Activated CD8-positive, alpha-beta T cell treated with anti-CD3 and anti-CD28 coated beads, Interleukin-2, amount 10 ng/mL, durations not matched to agents 7 days and 5 days (primary cell): Measurements from ENCODE around the gene KCNAB1. TPM values are rescaled to one million over a fixed set of nuclear protein-coding genes. Genes with fewer than 3 reads are reported as not detected.

Experiments
- ATAC-seq: fragments of 150-1000 bp; cut with Tn5 transposase; one replicate; pipeline ENCODE4 v1.10.0; 2021; ENCODE audit warnings: moderate library complexity
- CTCF ChIA-PET: fragments of 350-600 bp; sonication (Branson Sonifier 250); formaldehyde crosslinking; loops from one replicate; lab custom pipeline; 2021; ENCODE audit warnings: antibody characterized with exemption; lab: Charles Lee
- POLR2A ChIA-PET: fragments of 350-600 bp; sonication (Branson Sonifier 250); formaldehyde crosslinking; loops from one replicate; lab custom pipeline; 2021; ENCODE audit warnings: antibody characterized with exemption; lab: Charles Lee
- DNase-seq: peaks from one replicate; pipeline ENCODE4 v3.0.0-alpha.2; 2020
- H3K27ac Mint-ChIP-seq: one replicate; pipeline ENCODE4 v1.8.0; 2021; ENCODE audit warnings: mild to moderate bottlenecking, mixed read lengths
- H3K27me3 Mint-ChIP-seq: one replicate; pipeline ENCODE4 v1.8.0; 2021; ENCODE audit warnings: low read depth, mixed read lengths
- H3K36me3 Mint-ChIP-seq: one replicate; pipeline ENCODE4 v1.8.0; 2021; ENCODE audit warnings: low read depth, mixed read lengths
- H3K4me1 Mint-ChIP-seq: one replicate; pipeline ENCODE4 v1.8.0; 2021; ENCODE audit warnings: low read depth, mixed read lengths
- H3K4me3 Mint-ChIP-seq: one replicate; pipeline ENCODE4 v1.8.0; 2021; ENCODE audit warnings: mild to moderate bottlenecking, mixed read lengths
- H3K9me3 Mint-ChIP-seq: one replicate; pipeline ENCODE4 v1.8.0; 2022; ENCODE audit warnings: mixed read lengths; ENCODE audit not compliant: insufficient read depth
- total RNA-seq, 2 experiments: library from RNA; stranded (reverse); gene quantifications; one replicate each; pipeline ENCODE4 v1.2.3, GENCODE V29; 2021

Gene KCNAB1
- total RNA-seq, 2 experiments from 2014 or later: 0.08 TPM; not detected in 1

DNA sequence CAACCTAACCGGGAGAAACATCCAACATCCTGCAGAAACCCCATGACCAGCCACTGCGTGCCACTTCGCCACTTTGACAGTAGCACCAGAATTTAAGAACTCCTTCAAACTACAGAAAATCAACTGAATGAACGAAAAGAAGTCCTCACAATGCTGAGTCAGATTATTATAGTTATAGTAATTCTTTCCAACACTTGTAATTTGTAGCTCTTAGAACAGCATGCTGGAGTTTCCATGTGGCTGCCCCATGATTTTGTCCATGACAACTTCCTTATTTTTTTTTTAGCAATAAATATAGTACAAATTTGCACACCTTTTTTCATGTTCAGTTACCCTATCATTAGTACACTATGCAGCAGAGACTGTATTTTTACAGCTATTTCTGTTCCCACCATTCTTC is 460.7 kb downstream of the KCNAB1 start:
- Mint-ChIP-seq H3K36me3 (no peaks in the 10 kb centered on the region), H3K9me3 (no peaks in the 10 kb centered on the region), H3K4me1 (peaks cover 9% of the 10 kb centered on the region), H3K4me3 (no peak overlapping the region), H3K27me3 (peaks cover 13% of the 10 kb centered on the region), H3K27ac (no peak overlapping the region)
- POLR2A ChIA-PET: interaction anchor here (0.6 kb wide), 1 partner anchor 425 kb away, joined by 3 read pairs; no protein-coding TSS in a partner anchor
- DNase-seq (no peak), ATAC-seq (no peak)
- CTCF ChIA-PET: interaction anchor here (0.6 kb wide), 1 partner anchor 131 kb away, joined by 3 read pairs; no protein-coding TSS in a partner anchor

DNA sequence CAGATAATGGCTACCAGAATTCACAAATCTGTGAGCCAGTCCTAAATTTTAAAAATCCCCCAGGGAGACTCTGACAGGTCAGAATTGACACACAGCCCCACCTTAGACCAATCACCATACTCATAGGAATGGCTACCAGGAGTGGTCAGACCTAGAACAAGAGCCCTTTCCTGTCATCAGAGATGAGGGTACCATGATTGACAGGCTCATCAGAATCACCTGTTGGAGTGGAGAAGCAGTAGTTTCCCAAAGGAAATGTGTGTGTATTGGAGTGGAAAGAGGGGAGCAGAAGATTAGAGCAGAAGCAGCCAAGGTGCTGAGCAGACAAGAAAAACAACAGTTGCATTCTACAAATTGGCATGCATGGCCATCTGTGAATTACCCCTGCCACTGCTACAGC is 461.6 kb downstream of the KCNAB1 start:
- ChIA-PET POLR2A (no interaction called here), CTCF (interaction anchor here (1.7 kb wide), 1 partner anchor 16 kb away, joined by 4 read pairs; no protein-coding TSS in a partner anchor)
- no peak overlapping the region for H3K27ac Mint-ChIP-seq
- no peaks in the 10 kb centered on the region for H3K36me3 Mint-ChIP-seq
- H3K4me3 Mint-ChIP-seq: no peak overlapping the region
- ATAC-seq: no peak
- H3K4me1 Mint-ChIP-seq: peaks cover 9% of the 10 kb centered on the region
- no peak for DNase-seq
- H3K9me3 Mint-ChIP-seq: no peaks in the 10 kb centered on the region
- H3K27me3 Mint-ChIP-seq: peaks cover 8% of the 10 kb centered on the region

DNA sequence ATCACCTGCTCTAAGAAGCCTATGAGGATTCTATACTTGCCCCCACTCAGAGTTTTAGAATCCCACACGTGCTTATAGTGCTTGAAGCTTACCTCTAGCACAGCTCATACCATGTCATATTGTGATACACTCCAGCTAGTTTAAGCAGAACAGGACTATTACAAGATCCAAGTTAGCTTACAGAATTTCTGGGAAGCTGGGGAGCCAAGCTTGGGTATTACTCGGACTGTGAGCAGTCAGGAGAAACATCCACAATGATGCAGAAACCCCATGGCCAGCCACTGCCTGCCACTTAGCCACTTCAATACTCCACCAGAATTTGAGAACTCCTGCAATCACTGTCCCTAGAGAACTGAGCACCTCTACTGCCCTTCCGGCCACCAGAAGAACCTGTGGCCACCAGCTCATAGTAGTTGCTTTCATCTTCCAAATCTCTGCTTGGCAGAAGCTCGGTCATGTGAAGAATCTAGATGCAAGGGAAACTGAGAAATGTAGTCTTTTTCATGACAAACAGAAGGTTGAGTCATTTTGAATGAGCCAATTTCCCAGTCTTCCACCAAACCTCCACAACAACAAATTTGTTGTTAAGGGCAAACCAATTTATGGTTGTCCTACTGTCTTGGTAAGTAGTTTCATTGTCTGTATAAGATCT is 462.3 kb downstream of the KCNAB1 start:
- POLR2A ChIA-PET: no interaction called here
- no peak overlapping the region for H3K4me3 Mint-ChIP-seq
- CTCF ChIA-PET: interaction anchor here (1.7 kb wide), 1 partner anchor 17 kb away, joined by 4 read pairs; no protein-coding TSS in a partner anchor
- peaks cover 9% of the 10 kb centered on the region for H3K4me1 Mint-ChIP-seq
- H3K27ac Mint-ChIP-seq: no peak overlapping the region
- H3K27me3 Mint-ChIP-seq: peaks cover 5% of the 10 kb centered on the region
- DNase-seq (no peak), ATAC-seq (no peak)
- no peaks in the 10 kb centered on the region for H3K36me3 Mint-ChIP-seq
- H3K9me3 Mint-ChIP-seq: no peaks in the 10 kb centered on the region

DNA sequence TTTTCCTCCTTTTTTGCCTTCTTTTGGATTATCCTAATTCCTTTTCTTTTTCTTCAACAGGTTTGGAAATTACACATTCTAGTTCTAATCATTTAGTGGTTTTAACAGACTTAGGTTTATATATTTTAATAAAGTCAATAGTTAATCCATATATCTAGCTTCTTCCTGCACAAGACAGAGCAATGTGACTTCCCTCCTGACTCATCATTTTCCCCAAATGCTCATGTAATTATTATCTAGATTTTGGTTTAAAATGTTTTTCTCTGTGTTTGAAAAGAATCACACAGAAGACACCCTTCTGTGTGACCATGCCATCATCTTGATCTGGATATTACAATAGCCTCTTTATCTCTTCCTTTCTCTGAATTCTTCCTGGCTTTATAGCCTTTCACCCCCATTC is 463.1 kb downstream of the KCNAB1 start:
- CTCF ChIA-PET: interaction anchor here (1.7 kb wide), 1 partner anchor 18 kb away, joined by 4 read pairs; no protein-coding TSS in a partner anchor
- Mint-ChIP-seq H3K4me3 (no peak overlapping the region), H3K36me3 (no peaks in the 10 kb centered on the region), H3K4me1 (peaks cover 9% of the 10 kb centered on the region), H3K9me3 (no peaks in the 10 kb centered on the region), H3K27ac (no peak overlapping the region), H3K27me3 (peaks cover 5% of the 10 kb centered on the region)
- ATAC-seq (no peak), DNase-seq (no peak)
- POLR2A ChIA-PET: interaction anchor here (0.6 kb wide), 1 partner anchor 532 kb away, joined by 3 read pairs; no protein-coding TSS in a partner anchor

DNA sequence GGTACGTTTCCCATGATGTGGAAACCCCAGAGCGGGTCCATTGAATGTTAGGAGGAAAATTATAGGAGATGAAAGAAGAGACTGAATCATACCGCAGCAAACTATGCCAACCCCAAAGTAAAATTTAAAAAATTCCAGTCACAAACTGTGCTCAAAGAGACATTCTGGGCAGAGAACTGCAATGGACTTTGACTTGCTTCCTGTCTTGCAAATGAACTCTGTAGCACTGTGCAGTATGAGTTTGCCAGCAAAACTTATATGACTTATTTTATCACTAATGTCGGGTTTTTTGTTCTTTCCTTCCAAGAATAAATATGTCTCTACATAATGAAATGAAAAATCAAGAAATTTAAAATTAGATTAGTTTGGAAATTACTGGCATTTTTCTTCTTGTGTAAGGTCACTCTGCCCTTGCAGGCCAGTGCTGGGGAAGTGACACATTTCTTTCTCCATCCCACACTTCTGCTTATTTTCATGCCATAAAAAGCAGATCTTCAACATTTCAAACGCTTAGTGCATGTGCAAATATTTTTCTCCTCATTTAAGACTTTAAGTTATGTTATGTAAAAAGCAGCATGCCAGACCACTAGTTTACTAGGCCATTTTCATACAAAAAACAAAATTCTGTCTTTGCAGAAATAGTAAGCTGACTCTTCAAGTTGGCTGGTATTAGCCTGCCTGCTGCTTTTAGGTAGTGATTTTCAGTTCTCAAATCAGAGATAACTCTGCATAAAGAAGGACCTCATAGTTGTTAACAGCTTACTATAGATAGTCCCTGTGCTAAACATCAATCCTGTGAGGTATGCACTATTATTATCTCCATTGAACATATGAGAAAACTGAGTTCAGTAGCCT is 466.8 kb downstream of the KCNAB1 start:
- H3K4me1 Mint-ChIP-seq: peaks cover 9% of the 10 kb centered on the region
- peaks cover 13% of the 10 kb centered on the region for H3K27me3 Mint-ChIP-seq
- no peak for ATAC-seq
- ChIA-PET POLR2A (no interaction called here), CTCF (no interaction called here)
- H3K9me3 Mint-ChIP-seq: no peaks in the 10 kb centered on the region
- peaks cover 2% of the 10 kb centered on the region for H3K36me3 Mint-ChIP-seq
- H3K4me3 Mint-ChIP-seq: no peak overlapping the region
- DNase-seq: no peak
- H3K27ac Mint-ChIP-seq: no peak overlapping the region

DNA sequence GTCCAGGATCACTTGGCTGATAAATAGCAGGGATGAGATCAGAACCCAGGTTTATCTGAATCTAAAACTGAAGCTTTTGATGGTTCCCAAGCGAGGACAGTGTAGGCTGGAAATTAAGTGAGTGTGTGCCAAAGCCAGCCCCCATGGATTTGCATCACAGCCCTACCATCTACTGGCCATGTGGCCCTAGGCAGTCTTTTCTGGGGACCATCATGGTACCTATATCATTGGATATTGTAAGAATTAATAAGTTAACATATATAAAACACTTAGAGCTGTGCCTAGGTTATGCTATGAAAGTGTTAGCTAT is 467.3 kb downstream of the KCNAB1 start:
- peaks cover 2% of the 10 kb centered on the region for H3K36me3 Mint-ChIP-seq
- H3K4me1 Mint-ChIP-seq: peaks cover 6% of the 10 kb centered on the region
- CTCF ChIA-PET: no interaction called here
- ATAC-seq (no peak), DNase-seq (no peak)
- POLR2A ChIA-PET: no interaction called here
- H3K27ac Mint-ChIP-seq: no peak overlapping the region
- H3K9me3 Mint-ChIP-seq: no peaks in the 10 kb centered on the region
- no peak overlapping the region for H3K4me3 Mint-ChIP-seq
- H3K27me3 Mint-ChIP-seq: peaks cover 13% of the 10 kb centered on the region

Other genes with a start within 250 kb of the KCNAB1 start
- gene GMPS, start 249.9 kb upstream of the KCNAB1 start, total RNA-seq: 100 to 1,000 TPM; 102 to 109 TPM